GM19438 (cell line): ENCODE results near the gene ZNF133.

Source experiments
- ATAC-seq: cut with Tn5 transposase; IDR thresholded peaks from one replicate; pipeline ENCODE4 v1.9.1; 2021; ENCODE audit warnings: low read depth; ENCODE audit not compliant: unreplicated experiment

ZNF133 gene

GRCh38 chr20:18360635-18361034 is 72.3 kb downstream of the ZNF133 start:
- no peak for ATAC-seq

- ATAC-seq: no peak
These were observed 73.4 kb downstream of the ZNF133 start for GRCh38 chr20:18361678-18362077.

- no peak for ATAC-seq
These were observed 74.6 kb downstream of the ZNF133 start for GRCh38 chr20:18362916-18363315.

- ATAC-seq: no peak
These were observed 75.4 kb downstream of the ZNF133 start for GRCh38 chr20:18363708-18364107.

- ATAC-seq: no peak
These were observed 76.4 kb downstream of the ZNF133 start for GRCh38 chr20:18364768-18365167.
